H9 (cell line): ENCODE data around the gene MAD1L1. TPM values are rescaled to one million over a fixed set of nuclear protein-coding genes. Genes with fewer than 3 reads are reported as not detected.
A peak's percentile ranks its signal among the peaks of the same experiment; 100 is the strongest.

ENCODE experiments used
- DNase-seq: peaks from one replicate; pipeline ENCODE4 v3.0.0-alpha.2; 2017
- H2AFZ ChIP-seq: one replicate; pipeline ENCODE4 v1.6.1; 2013; ENCODE audit warnings: mild to moderate bottlenecking, low read length, control low read depth, moderate library complexity
- H2AK5ac ChIP-seq: 2 replicates; pipeline ENCODE4 v1.6.1; 2013; ENCODE audit warnings: low read length, control low read depth, mixed read lengths; ENCODE audit not compliant: insufficient read length
- H2BK120ac ChIP-seq: one replicate; pipeline ENCODE4 v1.6.1; 2013; ENCODE audit warnings: low read depth, mild to moderate bottlenecking, low read length, control low read depth, inconsistent platforms; ENCODE audit not compliant: poor library complexity, severe bottlenecking
- H2BK12ac ChIP-seq: 2 replicates; pipeline ENCODE4 v1.6.1; 2013; ENCODE audit warnings: low read length, control low read depth, mixed read lengths, low read depth; ENCODE audit not compliant: insufficient read length
- H2BK15ac ChIP-seq: 2 replicates; pipeline ENCODE4 v1.6.1; 2013; ENCODE audit warnings: low read depth, low read length, control low read depth
- H2BK20ac ChIP-seq: one replicate; pipeline ENCODE4 v1.6.1; 2013; ENCODE audit warnings: low read depth, mild to moderate bottlenecking, low read length, control low read depth, inconsistent platforms; ENCODE audit not compliant: poor library complexity, severe bottlenecking
- H2BK5ac ChIP-seq: 2 replicates; pipeline ENCODE4 v1.6.1; 2013; ENCODE audit warnings: low read length, control low read depth, mixed read lengths; ENCODE audit not compliant: insufficient read length
- H3K14ac ChIP-seq: 2 replicates; pipeline ENCODE4 v1.6.1; 2013; ENCODE audit warnings: low read length, control low read depth; ENCODE audit not compliant: insufficient read depth
- H3K18ac ChIP-seq: 2 replicates; pipeline ENCODE4 v1.6.1; 2013; ENCODE audit warnings: low read depth, mild to moderate bottlenecking, mixed read lengths, low read length, control low read depth; ENCODE audit not compliant: insufficient read length
- H3K23ac ChIP-seq: 2 replicates; pipeline ENCODE4 v1.6.1; 2013; ENCODE audit warnings: low read length, control low read depth, mixed read lengths, low read depth; ENCODE audit not compliant: insufficient read length
- H3K23me2 ChIP-seq: 2 replicates; pipeline ENCODE4 v1.6.1; 2013; ENCODE audit warnings: low read depth, mild to moderate bottlenecking, mixed read lengths, low read length, control low read depth; ENCODE audit not compliant: insufficient read length, poor library complexity, severe bottlenecking
- H3K27ac ChIP-seq: 2 replicates; pipeline ENCODE4 v1.5.1; 2013; ENCODE audit warnings: low read length, control low read depth, mixed read lengths, low read depth; ENCODE audit not compliant: insufficient read length
- H3K27me3 ChIP-seq: 2 replicates; pipeline ENCODE4 v1.6.1; 2013; ENCODE audit warnings: low read length, control low read depth, inconsistent platforms; ENCODE audit not compliant: insufficient read depth
- H3K4ac ChIP-seq: 2 replicates; pipeline ENCODE4 v1.6.1; 2013; ENCODE audit warnings: low read depth, mild to moderate bottlenecking, control low read depth, inconsistent platforms, low read length, moderate library complexity
- H3K4me1 ChIP-seq: 2 replicates; pipeline ENCODE4 v1.6.1; 2013; ENCODE audit warnings: low read length, control low read depth, inconsistent platforms; ENCODE audit not compliant: insufficient read depth
- H3K4me2 ChIP-seq: 2 replicates; pipeline ENCODE4 v1.6.1; 2013; ENCODE audit warnings: low read length, control low read depth, mixed read lengths; ENCODE audit not compliant: insufficient read length, insufficient read depth
- H3K56ac ChIP-seq: 2 replicates; pipeline ENCODE4 v1.6.1; 2013; ENCODE audit warnings: low read depth, mild to moderate bottlenecking, mixed read lengths, low read length, control low read depth; ENCODE audit not compliant: insufficient read length
- H3K79me1 ChIP-seq: 2 replicates; pipeline ENCODE4 v1.6.1; 2013; ENCODE audit warnings: low read depth, mild to moderate bottlenecking, moderate library complexity, low read length, control low read depth, inconsistent platforms; ENCODE audit not compliant: insufficient read depth, poor library complexity, severe bottlenecking
- H3K79me2 ChIP-seq: 2 replicates; pipeline ENCODE4 v1.6.1; 2013; ENCODE audit warnings: low read length, control low read depth, inconsistent platforms; ENCODE audit not compliant: insufficient read depth
- H3K9ac ChIP-seq: 2 replicates; pipeline ENCODE4 v1.6.1; 2013; ENCODE audit warnings: low read length, control low read depth, mixed read lengths; ENCODE audit not compliant: insufficient read length; ENCODE audit errors: extremely low read depth
- H3K9me3 ChIP-seq: one replicate; pipeline ENCODE4 v1.6.1; 2013; ENCODE audit warnings: low read depth, low read length, inconsistent platforms; ENCODE audit not compliant: control insufficient read depth
- H3T11ph ChIP-seq: one replicate; pipeline ENCODE4 v1.6.1; 2013; ENCODE audit warnings: mild to moderate bottlenecking, low read length, control low read depth, inconsistent platforms
- H4K20me1 ChIP-seq: one replicate; pipeline ENCODE4 v1.6.1; 2013; ENCODE audit not compliant: control insufficient read depth, insufficient read length, insufficient read depth
- H4K5ac ChIP-seq: 2 replicates; pipeline ENCODE4 v1.6.1; 2013; ENCODE audit warnings: low read depth, mild to moderate bottlenecking, mixed read lengths, low read length, control low read depth; ENCODE audit not compliant: insufficient read length
- H4K8ac ChIP-seq: replicated peaks from 2 replicates; pipeline ENCODE4 v1.6.1; 2013; ENCODE audit warnings: low read length, control low read depth, mixed read lengths, low read depth; ENCODE audit not compliant: insufficient read length
- H4K91ac ChIP-seq: 2 replicates; pipeline ENCODE4 v1.6.1; 2013; ENCODE audit warnings: low read depth, mild to moderate bottlenecking, moderate library complexity, mixed read lengths, low read length, control low read depth; ENCODE audit not compliant: insufficient read length
- H3K27ac Mint-ChIP-seq, 3 experiments: 2 replicates in 2 of 3; 3 replicates in 1 of 3; pipeline ENCODE4 v1.8.0; 2020 to 2021; ENCODE audit warnings: mixed read lengths in 3 of 3, mild to moderate bottlenecking in 1 of 3, moderate library complexity in 1 of 3
- H3K27me3 Mint-ChIP-seq: 2 replicates; pipeline ENCODE4 v1.8.0; 2021; ENCODE audit warnings: low read depth, mild to moderate bottlenecking, moderate library complexity, mixed read lengths
- H3K36me3 Mint-ChIP-seq, 3 experiments: 2 replicates in 2 of 3; 3 replicates in 1 of 3; pipeline ENCODE4 v1.8.0; 2020 to 2021; ENCODE audit warnings: low read depth in 3 of 3, mixed read lengths in 3 of 3; ENCODE audit not compliant: insufficient read depth in 1 of 3
- H3K4me1 Mint-ChIP-seq, 2 experiments: 2 replicates each; pipeline ENCODE4 v1.8.0; 2020; ENCODE audit warnings: mixed read lengths in 2 of 2
- H3K4me3 Mint-ChIP-seq, 2 experiments: 2 replicates in 1 of 2; 3 replicates in 1 of 2; pipeline ENCODE4 v1.8.0; 2020 to 2021; ENCODE audit warnings: mild to moderate bottlenecking in 2 of 2, mixed read lengths in 2 of 2, moderate library complexity in 1 of 2
- H3K9me3 Mint-ChIP-seq, 2 experiments: 2 replicates in 1 of 2; 3 replicates in 1 of 2; pipeline ENCODE4 v1.8.0; 2020; ENCODE audit warnings: mild to moderate bottlenecking in 2 of 2, mixed read lengths in 2 of 2, moderate library complexity in 1 of 2
- CTCF ChIP-seq: fragments of 200-600 bp; sonication (generic); conservative IDR thresholded peaks from 3 replicates; pipeline ENCODE4 v1.8.0; 2021; ENCODE audit warnings: antibody characterized with exemption, mild to moderate bottlenecking
- WGBS: extraction: QIAGEN DNeasy Blood & Tissue Kit; methylation state at CpG from one replicate; pipeline ENCODE4 v1.1.7; 2013; ENCODE audit warnings: missing lambda C conversion rate, low lambda C conversion rate, mixed read lengths; ENCODE audit not compliant: insufficient read length; ENCODE audit errors: extremely low coverage; 5-methylcytosine and 5-hydroxymethylcytosine counted together
- total RNA-seq: library from RNA; stranded (reverse); gene quantifications from 2 replicates; pipeline ENCODE4 v1.2.1, GENCODE V29; 2021

The MAD1L1 gene
- total RNA-seq, 1 experiment from 2014 or later = 39.0 TPM

GRCh38 chr7:2148814-2149213, 83.9 kb downstream of the MAD1L1 start:
- Histone ChIP-seq H2AFZ (no peak overlapping the region), H3K23me2 (no peaks in the 10 kb centered on the region), H2BK120ac (no peak overlapping the region), H3K18ac (no peak overlapping the region), H3K23ac (no peak overlapping the region), H4K20me1 (peaks cover 2% of the 10 kb centered on the region), H3K14ac (no peak overlapping the region; the same call in 1 of the 2 replicates), H2BK15ac (no peak overlapping the region), H3T11ph (no peak overlapping the region), H3K79me1 (no peaks in the 10 kb centered on the region), H2BK12ac (no peak overlapping the region), H4K5ac (no peak overlapping the region), H3K79me2 (no peaks in the 10 kb centered on the region), H3K4ac (no peak overlapping the region), H2AK5ac (no peak overlapping the region), H3K9ac (no peak overlapping the region), H3K27ac (no peak overlapping the region), H3K9me3 (no peaks in the 10 kb centered on the region), H2BK20ac (no peak overlapping the region), H3K56ac (no peak overlapping the region), H4K8ac (no peak overlapping the region), H3K27me3 (no peaks in the 10 kb centered on the region), H4K91ac (no peak overlapping the region), H3K4me1 (no peaks in the 10 kb centered on the region), H2BK5ac (no peak overlapping the region), H3K4me2 (no peak overlapping the region)
- DNase-seq = no peak
- no peaks in the 10 kb centered on the region for H3K27me3 Mint-ChIP-seq
- no CpG with 5 or more reads among the region's 7 CpGs for WGBS
- no peak for TF ChIP-seq CTCF
- peak overlapping the region in 2 of 3 experiments; percentile 82 to 83; a peak in 4 of 7 replicates for H3K27ac Mint-ChIP-seq
- no peak overlapping the region for H3K4me3 Mint-ChIP-seq
- no peaks in the 10 kb centered on the region for H3K9me3 Mint-ChIP-seq
- H3K4me1 Mint-ChIP-seq = peaks cover 7 to 13% of the 10 kb centered on the region in 2 experiments
- H3K36me3 Mint-ChIP-seq = peaks cover 10 to 28% (median 24%) of the 10 kb centered on the region in 3 experiments; a peak in 6 of 7 replicates
